ENCODE measurements around the gene EHD4. TPM values are rescaled to one million over a fixed set of nuclear protein-coding genes. Genes with fewer than 3 reads are reported as not detected.

Gene EHD4
- total RNA-seq, 1 experiment from 2014 or later: 20.2 TPM

GRCh38 chr15:41887161-41887560 is 85.2 kb downstream of the EHD4 start:
- H3K27me3 Mint-ChIP-seq (ENCODE audit: unreplicated experiment): no peaks in the 10 kb centered on the region
- H3K4me3 Mint-ChIP-seq (ENCODE audit: low read depth, unreplicated experiment): no peak overlapping the region
- no TSS peak for BruUV-seq (replicated peaks)
- no peak for TF ChIP-seq CTCF (IDR thresholded peaks at IDR 0.05; ENCODE audit: unreplicated experiment)
- CTCF ChIA-PET: no interaction called here
- intact Hi-C loops (cut with micrococcal nuclease; ENCODE audit: unreplicated experiment): no loop called here
- no peaks in the 10 kb centered on the region for H3K4me1 Mint-ChIP-seq (ENCODE audit: low read depth, unreplicated experiment)
- no peaks in the 10 kb centered on the region for H3K9me3 Mint-ChIP-seq (ENCODE audit: low read depth, unreplicated experiment)
- no peak overlapping the region for H3K27ac Mint-ChIP-seq (ENCODE audit: unreplicated experiment)
- H3K36me3 Mint-ChIP-seq (ENCODE audit: insufficient read depth, unreplicated experiment): no peaks in the 10 kb centered on the region
- no peak for DNase-seq

DNA sequence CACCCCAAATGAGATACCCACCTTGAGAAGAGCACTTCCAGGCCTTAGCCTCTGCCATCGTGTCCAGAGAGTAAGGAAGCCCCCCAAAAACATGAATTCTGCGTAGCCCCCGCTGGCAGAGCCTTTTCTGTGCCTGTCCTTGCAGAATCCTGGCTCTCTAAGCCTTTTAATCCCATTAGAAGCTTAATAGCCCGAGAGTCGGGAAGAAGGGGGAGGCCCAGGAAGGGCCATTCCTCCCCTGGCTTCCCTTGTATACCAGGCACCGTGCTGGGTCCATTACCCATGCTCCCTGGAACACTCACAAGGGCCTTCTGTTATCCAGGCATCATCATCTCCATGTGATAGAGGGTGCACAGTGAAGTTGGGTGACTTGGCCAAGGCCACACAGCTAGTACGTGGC is 85.6 kb downstream of the EHD4 start:
- intact Hi-C loops (cut with micrococcal nuclease; ENCODE audit: unreplicated experiment): no loop called here
- H3K36me3 Mint-ChIP-seq (ENCODE audit: insufficient read depth, unreplicated experiment): no peaks in the 10 kb centered on the region
- H3K9me3 Mint-ChIP-seq (ENCODE audit: low read depth, unreplicated experiment): no peaks in the 10 kb centered on the region
- H3K4me1 Mint-ChIP-seq (ENCODE audit: low read depth, unreplicated experiment): no peaks in the 10 kb centered on the region
- BruUV-seq (replicated peaks): no TSS peak
- H3K4me3 Mint-ChIP-seq (ENCODE audit: low read depth, unreplicated experiment): no peak overlapping the region
- TF ChIP-seq CTCF (IDR thresholded peaks at IDR 0.05; ENCODE audit: unreplicated experiment): no peak
- no peaks in the 10 kb centered on the region for H3K27me3 Mint-ChIP-seq (ENCODE audit: unreplicated experiment)
- CTCF ChIA-PET: no interaction called here
- H3K27ac Mint-ChIP-seq (ENCODE audit: unreplicated experiment): no peak overlapping the region
- DNase-seq: no peak

DNA sequence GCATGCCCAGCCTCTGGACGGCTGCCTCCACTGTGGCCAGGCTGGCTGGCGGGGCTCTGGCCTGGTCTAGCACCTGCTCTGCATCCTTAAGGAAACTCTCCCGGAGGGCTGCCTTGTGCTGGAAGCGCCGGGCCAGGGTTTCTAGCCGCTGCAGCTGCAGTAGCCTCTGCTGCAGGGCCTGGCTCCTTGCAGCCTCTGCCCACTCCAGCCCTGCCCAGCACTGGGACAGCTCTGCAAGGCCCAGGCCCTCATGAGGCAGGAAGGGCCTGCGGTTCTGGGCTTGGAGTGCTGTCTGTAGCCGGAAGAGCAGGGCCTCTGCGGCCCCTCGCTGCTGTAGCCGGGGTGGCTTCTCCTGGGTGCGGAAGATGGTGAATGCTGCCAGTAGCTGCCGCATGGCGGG is 86.5 kb downstream of the EHD4 start:
- Mint-ChIP-seq H3K27ac (ENCODE audit: unreplicated experiment) (no peak overlapping the region), H3K4me1 (ENCODE audit: low read depth, unreplicated experiment) (no peaks in the 10 kb centered on the region), H3K27me3 (ENCODE audit: unreplicated experiment) (no peaks in the 10 kb centered on the region), H3K4me3 (ENCODE audit: low read depth, unreplicated experiment) (no peak overlapping the region), H3K9me3 (ENCODE audit: low read depth, unreplicated experiment) (no peaks in the 10 kb centered on the region), H3K36me3 (ENCODE audit: insufficient read depth, unreplicated experiment) (no peaks in the 10 kb centered on the region)
- intact Hi-C loops (cut with micrococcal nuclease; ENCODE audit: unreplicated experiment): no loop called here
- DNase-seq: no peak
- no peak for TF ChIP-seq CTCF (IDR thresholded peaks at IDR 0.05; ENCODE audit: unreplicated experiment)
- CTCF ChIA-PET: interaction anchor here (0.5 kb wide), 1 partner anchor 104 kb away, joined by 6 read pairs; no protein-coding TSS in a partner anchor
- no TSS peak for BruUV-seq (replicated peaks)

GRCh38 chr15:41885321-41885720 is 87.0 kb downstream of the EHD4 start:
- BruUV-seq (replicated peaks): no TSS peak
- CTCF ChIA-PET: no interaction called here
- DNase-seq: no peak
- intact Hi-C loops (cut with micrococcal nuclease; ENCODE audit: unreplicated experiment): no loop called here
- TF ChIP-seq CTCF (IDR thresholded peaks at IDR 0.05; ENCODE audit: unreplicated experiment): no peak
- no peaks in the 10 kb centered on the region for H3K4me1 Mint-ChIP-seq (ENCODE audit: low read depth, unreplicated experiment)
- H3K27me3 Mint-ChIP-seq (ENCODE audit: unreplicated experiment): no peaks in the 10 kb centered on the region
- H3K36me3 Mint-ChIP-seq (ENCODE audit: insufficient read depth, unreplicated experiment): no peaks in the 10 kb centered on the region
- H3K27ac Mint-ChIP-seq (ENCODE audit: unreplicated experiment): no peak overlapping the region
- H3K4me3 Mint-ChIP-seq (ENCODE audit: low read depth, unreplicated experiment): no peak overlapping the region
- H3K9me3 Mint-ChIP-seq (ENCODE audit: low read depth, unreplicated experiment): no peaks in the 10 kb centered on the region

DNA sequence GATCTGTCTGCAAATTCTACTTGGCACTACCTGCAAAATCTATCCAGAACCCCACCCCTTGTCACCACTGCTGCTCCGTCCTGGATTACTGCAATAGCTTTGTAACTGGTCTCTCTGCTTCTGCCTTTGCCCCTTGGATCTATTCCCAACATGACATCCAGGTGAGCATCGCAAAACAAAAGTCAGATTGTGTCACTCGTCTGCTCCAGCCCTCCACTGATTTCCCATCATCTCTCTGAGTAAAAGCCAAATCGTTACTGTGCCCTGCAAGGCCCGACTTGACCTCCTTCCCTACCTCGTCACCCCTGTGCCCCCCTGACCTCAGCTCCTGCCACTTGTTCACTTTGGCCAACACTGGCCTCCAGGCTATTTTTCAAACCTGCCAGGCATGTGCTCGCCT is 87.9 kb downstream of the EHD4 start:
- no peak for DNase-seq
- Mint-ChIP-seq H3K27ac (ENCODE audit: unreplicated experiment) (no peak overlapping the region), H3K4me3 (ENCODE audit: low read depth, unreplicated experiment) (no peak overlapping the region), H3K4me1 (ENCODE audit: low read depth, unreplicated experiment) (no peaks in the 10 kb centered on the region), H3K9me3 (ENCODE audit: low read depth, unreplicated experiment) (no peaks in the 10 kb centered on the region), H3K27me3 (ENCODE audit: unreplicated experiment) (no peaks in the 10 kb centered on the region), H3K36me3 (ENCODE audit: insufficient read depth, unreplicated experiment) (no peaks in the 10 kb centered on the region)
- intact Hi-C loops (cut with micrococcal nuclease; ENCODE audit: unreplicated experiment): no loop called here
- no TSS peak for BruUV-seq (replicated peaks)
- CTCF ChIA-PET: no interaction called here
- no peak for TF ChIP-seq CTCF (IDR thresholded peaks at IDR 0.05; ENCODE audit: unreplicated experiment)

Data from Calu3 (cell line).